Tibial nerve (tissue), 4 donors: ENCODE measurements around the gene AEN. TPM values are rescaled to one million over a fixed set of nuclear protein-coding genes. Genes with fewer than 3 reads are reported as not detected.

Source experiments
- DNase-seq, 2 donors: peaks; one replicate each; pipeline ENCODE4 v3.0.0-alpha.2; 2019; ENCODE audit warnings: low spot score in 2 of 2
- H3K27ac ChIP-seq, 4 donors: fragments of 200-600 bp; sonication (generic) in 3 of 4; one replicate each; pipeline ENCODE4 v1.5.1; 2017 to 2019; ENCODE audit warnings: mild to moderate bottlenecking in 1 of 4
- H3K27me3 ChIP-seq, 2 donors: fragments of 200-600 bp; sonication (generic) in 1 of 2; one replicate each; pipeline versions ENCODE4 v1.5.1 to v1.6.0; 2017 to 2019
- H3K36me3 ChIP-seq, 3 donors: fragments of 200-600 bp; sonication (generic); one replicate each; pipeline ENCODE4 v1.5.1; 2018 to 2019
- H3K4me1 ChIP-seq, 4 donors: fragments of 200-600 bp; sonication (generic) in 3 of 4; one replicate each; pipeline ENCODE4 v1.5.1; 2017 to 2019
- H3K4me3 ChIP-seq, 4 donors: fragments of 200-600 bp; sonication (generic) in 3 of 4; one replicate each; pipeline ENCODE4 v1.5.1; 2017 to 2019; ENCODE audit warnings: mild to moderate bottlenecking in 1 of 4, moderate library complexity in 1 of 4
- H3K9me3 ChIP-seq, 4 donors: fragments of 200-600 bp; sonication (generic) in 3 of 4; one replicate each; pipeline ENCODE4 v1.5.1; 2017 to 2019
- CTCF ChIP-seq, 5 experiments: fragments of 200-600 bp in 3 of 5; fragments of 450-650 bp in 2 of 5; sonication (generic) in 3 of 5; IDR thresholded peaks; one replicate each; pipeline ENCODE4 v1.5.1; 2016 to 2019; ENCODE audit warnings: antibody characterized with exemption in 5 of 5, mild to moderate bottlenecking in 3 of 5, moderate library complexity in 2 of 5
- EP300 ChIP-seq, 2 donors: sonication (generic); formaldehyde crosslinking; IDR thresholded peaks; one replicate each; pipeline ENCODE4 v1.6.1; 2017; ENCODE audit warnings: antibody characterized with exemption in 2 of 2, mild to moderate bottlenecking in 1 of 2
- POLR2A ChIP-seq, 2 donors: fragments of 450-650 bp; IDR thresholded peaks; one replicate each; pipeline ENCODE4 v1.6.1; 2017; ENCODE audit warnings: antibody characterized with exemption in 2 of 2, mild to moderate bottlenecking in 2 of 2, moderate library complexity in 2 of 2
- WGBS, 2 donors: methylation state at CpG; one replicate each; pipeline ENCODE4 v1.1.5; 2018; 5-methylcytosine and 5-hydroxymethylcytosine counted together
- small RNA-seq: library from RNA; depleted of rRNA; stranded (forward); fragments of <200 nt; gene quantifications from one replicate; pipeline ENCODE3, GENCODE V24; 2016
- total RNA-seq, 4 donors: library from RNA; depleted of rRNA; stranded (reverse); fragments of >200 nt; gene quantifications; one replicate each; pipeline ENCODE4 v1.1.0, GENCODE V29; 2016

AEN gene
- total RNA-seq, 4 donors from 2014 or later, result 10.1 to 17.8 (median 13.1) TPM

GRCh38 chr15:88674661-88675060 is 53.5 kb downstream of the AEN start:
- Histone ChIP-seq H3K4me1 (no peaks in the 10 kb centered on the region), H3K9me3 (peaks cover 0 to 7% (median 0%) of the 10 kb centered on the region in 4 donors), H3K27me3 (no peaks in the 10 kb centered on the region), H3K27ac (no peak overlapping the region), H3K36me3 (no peaks in the 10 kb centered on the region), H3K4me3 (no peak overlapping the region)
- DNase-seq, result no peak
- WGBS, 2 donors, result 76 to 82% methylated on average over 4 of the region's 4 CpGs
- TF ChIP-seq CTCF (IDR thresholded peaks at IDR 0.05) (no peak), POLR2A (IDR thresholded peaks at IDR 0.05) (no peak), EP300 (IDR thresholded peaks at IDR 0.05) (no peak)

- Histone ChIP-seq H3K27ac (no peak overlapping the region), H3K27me3 (no peaks in the 10 kb centered on the region), H3K9me3 (no peaks in the 10 kb centered on the region), H3K36me3 (no peaks in the 10 kb centered on the region), H3K4me3 (no peak overlapping the region), H3K4me1 (no peaks in the 10 kb centered on the region)
- 96% methylated on average over 6 of the region's 6 CpGs for WGBS, 2 donors
- DNase-seq, result no peak
- TF ChIP-seq CTCF (IDR thresholded peaks at IDR 0.05) (no peak), POLR2A (IDR thresholded peaks at IDR 0.05) (no peak), EP300 (IDR thresholded peaks at IDR 0.05) (no peak)
Observed at GRCh38 chr15:88678755-88679154, 57.6 kb downstream of the AEN start.

- Histone ChIP-seq H3K4me1 (no peaks in the 10 kb centered on the region), H3K9me3 (no peaks in the 10 kb centered on the region), H3K27me3 (no peaks in the 10 kb centered on the region), H3K4me3 (no peak overlapping the region), H3K27ac (no peak overlapping the region), H3K36me3 (no peaks in the 10 kb centered on the region)
- DNase-seq, result no peak
- TF ChIP-seq CTCF (IDR thresholded peaks at IDR 0.05), result no peak
- TF ChIP-seq POLR2A (IDR thresholded peaks at IDR 0.05), result no peak
- TF ChIP-seq EP300 (IDR thresholded peaks at IDR 0.05), result no peak
- 83 to 86% methylated on average over 13 of the region's 13 CpGs for WGBS, 2 donors
Observed at GRCh38 chr15:88680241-88681001, 59.3 kb downstream of the AEN start.

- no peak overlapping the region for H3K27ac ChIP-seq
- 44 to 58% methylated on average over 8 to 13 of the region's 13 CpGs for WGBS, 2 donors
- TF ChIP-seq EP300 (IDR thresholded peaks at IDR 0.05) (no peak), CTCF (IDR thresholded peaks at IDR 0.05) (no peak), POLR2A (IDR thresholded peaks at IDR 0.05) (no peak)
- no peak overlapping the region for H3K4me3 ChIP-seq
- no peaks in the 10 kb centered on the region for H3K36me3 ChIP-seq
- H3K27me3 ChIP-seq, result no peaks in the 10 kb centered on the region
- H3K9me3 ChIP-seq, result no peaks in the 10 kb centered on the region
- H3K4me1 ChIP-seq, result no peaks in the 10 kb centered on the region
- DNase-seq, result no peak
Observed at GRCh38 chr15:88681610-88682221, 60.6 kb downstream of the AEN start.

Small RNA genes lying within 50 kb of the gene (small RNA-seq; reads per million reads assigned to genes)
- gene MIR1179 (not detected), gene MIR7-2 (not detected)

Other genes starting within 250 kb of the AEN start
- gene MRPL46, start 154.0 kb upstream of the AEN start, total RNA-seq, result 10 to 100 TPM; 17.3 to 30.2 (median 19.3) TPM
- gene MRPS11, start 153.6 kb upstream of the AEN start, total RNA-seq, result 10 to 100 TPM; 22.2 to 45.4 (median 37.1) TPM
- 10 to 100 TPM in 1 of 4 donors, 1 to 10 TPM in 3; 6.6 to 16.2 (median 7.8) TPM for gene DET1, start 74.7 kb upstream of the AEN start, total RNA-seq
- gene ISG20, start 17.7 kb downstream of the AEN start, total RNA-seq, result 10 to 100 TPM; 18.2 to 34.5 (median 23.8) TPM
- gene ACAN, start 182.1 kb downstream of the AEN start, total RNA-seq, result 10 to 100 TPM in 1 of 4 donors, 1 to 10 TPM in 2, under 1 TPM in 1; 0.60 to 11.4 (median 1.8) TPM